BE2C (cell line): ENCODE measurements around the gene EML6.
"Not testable (repeated sequence)": the region's sequence is repeated elsewhere in the genome, so short reads cannot be mapped to it uniquely, and the experiment has no call there.

Source experiments
- DNase-seq: peaks from one replicate; pipeline ENCODE4 v3.0.0-alpha.2; 2020
- H3K27me3 ChIP-seq: fragments of 250-450 bp; sonication (Bioruptor Pico); 2 replicates; pipeline ENCODE4 v1.5.1; 2020; ENCODE audit warnings: mild to moderate bottlenecking
- H3K36me3 ChIP-seq: fragments of 250-450 bp; sonication (Bioruptor Pico); 2 replicates; pipeline ENCODE4 v1.5.1; 2020; ENCODE audit warnings: mild to moderate bottlenecking
- H3K4me1 ChIP-seq: fragments of 250-450 bp; sonication (Bioruptor Pico); 2 replicates; pipeline ENCODE4 v1.5.1; 2020
- H3K4me3 ChIP-seq: 2 replicates; pipeline ENCODE4 v1.5.1; 2011; ENCODE audit warnings: low read depth, low read length
- H3K9me3 ChIP-seq: fragments of 250-450 bp; sonication (Bioruptor Pico); 2 replicates; pipeline ENCODE4 v1.5.1; 2020
- TF ChIP-seq, protein P1 (sequence below): IDR thresholded peaks from 2 replicates; pipeline ENCODE4 v1.5.1; 2012; ENCODE audit warnings: mild to moderate bottlenecking, low read depth, low read length

The EML6 gene

DNA sequence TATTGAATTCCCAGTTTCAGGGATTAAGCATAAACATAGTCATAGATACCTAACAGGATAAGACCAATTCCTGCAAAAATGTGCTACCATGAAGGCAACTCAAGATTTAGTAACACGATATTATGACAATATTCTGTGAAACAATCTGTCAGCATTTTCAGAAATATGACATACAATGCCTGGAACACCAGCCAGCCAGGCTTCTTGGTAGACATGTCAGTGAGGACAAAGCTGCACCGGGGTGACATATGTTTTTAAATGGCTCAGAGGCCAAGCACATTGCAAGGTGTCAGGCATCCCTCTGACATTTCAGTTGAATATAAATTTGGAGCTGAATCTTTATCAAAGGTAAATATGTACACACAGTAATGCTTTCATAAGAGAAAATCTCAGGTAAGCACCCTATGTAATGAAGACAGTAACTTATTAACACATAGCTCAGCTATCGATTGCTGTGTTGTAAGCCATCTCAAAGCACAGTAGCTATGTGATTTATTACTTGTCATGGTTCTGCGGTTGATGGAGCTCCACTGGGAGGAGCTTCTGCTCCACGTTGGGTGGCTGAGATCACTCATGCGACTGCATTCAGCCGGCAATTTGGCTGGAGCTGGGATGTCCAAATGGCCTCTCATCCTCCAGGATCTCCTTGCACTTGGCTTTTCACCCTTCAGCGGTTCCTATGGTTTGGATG is 31.9 kb upstream of the EML6 start:
- Histone ChIP-seq H3K4me1 (no peaks in the 10 kb centered on the region), H3K9me3 (no peaks in the 10 kb centered on the region), H3K27me3 (no peaks in the 10 kb centered on the region), H3K36me3 (no peaks in the 10 kb centered on the region), H3K4me3 (no peak overlapping the region)
- DNase-seq = no peak
- TF ChIP-seq, protein P1, sequence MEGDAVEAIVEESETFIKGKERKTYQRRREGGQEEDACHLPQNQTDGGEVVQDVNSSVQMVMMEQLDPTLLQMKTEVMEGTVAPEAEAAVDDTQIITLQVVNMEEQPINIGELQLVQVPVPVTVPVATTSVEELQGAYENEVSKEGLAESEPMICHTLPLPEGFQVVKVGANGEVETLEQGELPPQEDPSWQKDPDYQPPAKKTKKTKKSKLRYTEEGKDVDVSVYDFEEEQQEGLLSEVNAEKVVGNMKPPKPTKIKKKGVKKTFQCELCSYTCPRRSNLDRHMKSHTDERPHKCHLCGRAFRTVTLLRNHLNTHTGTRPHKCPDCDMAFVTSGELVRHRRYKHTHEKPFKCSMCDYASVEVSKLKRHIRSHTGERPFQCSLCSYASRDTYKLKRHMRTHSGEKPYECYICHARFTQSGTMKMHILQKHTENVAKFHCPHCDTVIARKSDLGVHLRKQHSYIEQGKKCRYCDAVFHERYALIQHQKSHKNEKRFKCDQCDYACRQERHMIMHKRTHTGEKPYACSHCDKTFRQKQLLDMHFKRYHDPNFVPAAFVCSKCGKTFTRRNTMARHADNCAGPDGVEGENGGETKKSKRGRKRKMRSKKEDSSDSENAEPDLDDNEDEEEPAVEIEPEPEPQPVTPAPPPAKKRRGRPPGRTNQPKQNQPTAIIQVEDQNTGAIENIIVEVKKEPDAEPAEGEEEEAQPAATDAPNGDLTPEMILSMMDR = no peak

DNA sequence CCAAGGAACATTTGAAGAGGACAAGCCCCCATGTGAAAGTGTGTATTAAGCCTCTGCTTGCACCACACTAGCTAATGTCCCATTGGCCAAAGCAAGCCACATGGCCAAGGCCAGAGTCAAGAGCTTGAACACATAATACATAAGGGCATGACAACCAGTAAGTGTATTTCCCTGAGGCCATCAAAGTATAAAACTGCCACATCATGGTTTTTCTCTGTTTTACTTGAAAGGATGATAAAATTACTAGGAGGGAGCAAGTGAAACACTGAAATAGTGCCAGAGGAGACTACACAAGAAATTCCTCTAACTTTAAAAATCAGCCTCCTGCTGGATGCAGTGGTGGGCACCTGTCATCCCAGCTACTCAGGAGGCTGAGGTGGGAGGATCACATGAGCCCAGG is 30.9 kb upstream of the EML6 start:
- no peak for DNase-seq
- Histone ChIP-seq H3K9me3 (no peaks in the 10 kb centered on the region), H3K4me3 (no peak overlapping the region), H3K36me3 (no peaks in the 10 kb centered on the region), H3K4me1 (no peaks in the 10 kb centered on the region), H3K27me3 (no peaks in the 10 kb centered on the region)
- TF ChIP-seq, protein P1 = no peak

DNA sequence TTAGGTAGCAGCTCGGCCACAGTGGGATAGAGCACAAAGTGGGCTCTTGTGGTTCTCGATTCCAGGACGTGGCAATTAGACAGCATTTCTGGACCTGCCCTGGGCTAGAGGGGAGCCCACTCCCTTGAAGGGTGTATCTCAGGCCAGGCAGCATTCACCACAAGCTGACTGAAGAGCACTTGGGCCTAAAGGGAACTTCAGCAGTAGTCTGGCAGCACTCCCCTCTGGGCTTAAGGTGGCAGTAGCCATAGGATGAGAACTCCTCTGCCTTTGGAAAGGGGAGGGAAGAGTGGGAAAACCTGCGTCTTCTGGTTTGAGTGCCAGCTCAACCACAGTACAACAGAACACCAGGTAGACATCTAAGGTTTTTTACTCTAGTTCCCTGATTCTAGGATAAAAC is 28.1 kb upstream of the EML6 start:
- no peaks in the 10 kb centered on the region for H3K36me3 ChIP-seq
- TF ChIP-seq, protein P1 = no peak
- H3K4me1 ChIP-seq = no peaks in the 10 kb centered on the region
- no peak overlapping the region for H3K4me3 ChIP-seq
- H3K9me3 ChIP-seq = no peaks in the 10 kb centered on the region
- H3K27me3 ChIP-seq = no peaks in the 10 kb centered on the region
- no peak for DNase-seq

DNA sequence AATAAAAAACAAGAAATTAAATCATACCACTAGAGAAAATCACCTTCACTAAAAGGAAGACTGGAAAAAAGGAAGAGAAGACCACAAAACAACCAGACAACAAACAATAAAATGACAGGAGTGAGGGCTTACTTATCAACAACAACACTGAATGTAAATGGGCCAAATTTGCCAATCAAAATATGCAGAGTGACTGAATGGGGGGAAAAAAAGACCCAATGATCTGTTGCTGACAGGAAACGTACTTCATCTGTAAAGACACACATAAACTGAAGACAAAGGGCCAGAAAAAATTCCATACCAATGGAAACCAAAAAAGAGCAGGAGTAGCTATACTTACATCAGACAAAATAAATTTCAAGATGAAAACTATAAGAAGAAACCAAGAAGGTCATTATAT is 25.5 kb upstream of the EML6 start:
- no peak for DNase-seq
- H3K27me3 ChIP-seq = no peaks in the 10 kb centered on the region
- no peaks in the 10 kb centered on the region for H3K4me1 ChIP-seq
- TF ChIP-seq, protein P1 = no peak
- no peaks in the 10 kb centered on the region for H3K9me3 ChIP-seq
- no peaks in the 10 kb centered on the region for H3K36me3 ChIP-seq
- H3K4me3 ChIP-seq = no peak overlapping the region

DNA sequence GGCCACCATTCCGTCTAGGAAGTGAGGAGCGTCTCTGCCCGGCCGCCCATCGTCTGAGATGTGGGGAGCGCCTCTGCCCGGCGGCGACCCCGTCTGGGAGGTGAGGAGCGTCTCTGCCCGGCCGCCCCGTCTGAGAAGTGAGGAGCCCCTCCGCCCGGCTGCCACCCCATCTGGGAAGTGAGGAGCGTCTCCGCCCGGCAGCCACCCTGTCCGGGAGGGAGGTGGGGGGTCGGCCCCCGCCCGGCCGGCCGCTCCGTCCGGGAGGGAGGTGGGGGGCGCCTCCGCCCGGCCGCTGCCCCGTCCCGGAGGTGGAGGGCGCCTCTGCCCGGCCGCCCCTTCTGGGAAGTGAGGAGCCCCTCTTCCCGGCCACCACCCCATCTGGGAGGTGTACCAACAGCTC is 24.5 kb upstream of the EML6 start:
- not testable (repeated sequence) for H3K27me3 ChIP-seq, H3K36me3 ChIP-seq, H3K4me1 ChIP-seq, H3K9me3 ChIP-seq, H3K4me3 ChIP-seq, DNase-seq

DNA sequence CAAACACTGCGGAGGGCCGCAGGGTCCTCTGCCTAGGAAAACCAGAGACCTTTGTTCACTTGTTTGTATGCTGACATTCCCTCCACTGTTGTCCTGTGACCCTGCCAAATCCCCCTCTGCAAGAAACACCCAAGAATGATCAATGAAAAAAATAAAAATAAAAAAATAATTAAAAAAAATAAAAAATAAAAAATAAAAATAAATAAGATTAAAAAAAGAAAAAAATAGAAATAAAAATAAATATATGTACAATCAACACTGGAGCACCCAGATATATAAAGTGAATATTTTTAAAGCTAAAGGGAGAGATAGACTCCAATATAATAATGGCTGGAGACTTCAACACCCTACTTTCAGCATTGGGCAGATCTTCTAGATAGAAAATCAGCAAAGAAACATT is 23.8 kb upstream of the EML6 start:
- TF ChIP-seq, protein P1 = no peak
- no peak overlapping the region for H3K4me3 ChIP-seq
- no peaks in the 10 kb centered on the region for H3K27me3 ChIP-seq
- DNase-seq = no peak
- no peaks in the 10 kb centered on the region for H3K9me3 ChIP-seq
- H3K36me3 ChIP-seq = no peaks in the 10 kb centered on the region
- H3K4me1 ChIP-seq = no peaks in the 10 kb centered on the region; the same call in 1 of the 2 replicates
